Gastrocnemius medialis (tissue), 4 donors: ENCODE measurements around the gene MYD88.

ENCODE experiments used
- POLR2A ChIP-seq, 2 donors: fragments of 450-650 bp; IDR thresholded peaks; one replicate each; pipeline ENCODE4 v1.6.1; 2017; ENCODE audit warnings: antibody characterized with exemption in 2 of 2, mild to moderate bottlenecking in 2 of 2, moderate library complexity in 2 of 2
- TF ChIP-seq, protein P1 (sequence below), 5 experiments: fragments of 450-650 bp in 3 of 5; fragments of 200-600 bp in 2 of 5; sonication (generic) in 2 of 5; IDR thresholded peaks in 4 of 5; conservative IDR thresholded peaks in 1 of 5; 1 replicate in 4 of 5; 2 replicates in 1 of 5; pipeline ENCODE4 v1.5.1; 2016 to 2019; ENCODE audit warnings: antibody characterized with exemption in 5 of 5, mild to moderate bottlenecking in 3 of 5, moderate library complexity in 3 of 5

- TF ChIP-seq, protein P1, sequence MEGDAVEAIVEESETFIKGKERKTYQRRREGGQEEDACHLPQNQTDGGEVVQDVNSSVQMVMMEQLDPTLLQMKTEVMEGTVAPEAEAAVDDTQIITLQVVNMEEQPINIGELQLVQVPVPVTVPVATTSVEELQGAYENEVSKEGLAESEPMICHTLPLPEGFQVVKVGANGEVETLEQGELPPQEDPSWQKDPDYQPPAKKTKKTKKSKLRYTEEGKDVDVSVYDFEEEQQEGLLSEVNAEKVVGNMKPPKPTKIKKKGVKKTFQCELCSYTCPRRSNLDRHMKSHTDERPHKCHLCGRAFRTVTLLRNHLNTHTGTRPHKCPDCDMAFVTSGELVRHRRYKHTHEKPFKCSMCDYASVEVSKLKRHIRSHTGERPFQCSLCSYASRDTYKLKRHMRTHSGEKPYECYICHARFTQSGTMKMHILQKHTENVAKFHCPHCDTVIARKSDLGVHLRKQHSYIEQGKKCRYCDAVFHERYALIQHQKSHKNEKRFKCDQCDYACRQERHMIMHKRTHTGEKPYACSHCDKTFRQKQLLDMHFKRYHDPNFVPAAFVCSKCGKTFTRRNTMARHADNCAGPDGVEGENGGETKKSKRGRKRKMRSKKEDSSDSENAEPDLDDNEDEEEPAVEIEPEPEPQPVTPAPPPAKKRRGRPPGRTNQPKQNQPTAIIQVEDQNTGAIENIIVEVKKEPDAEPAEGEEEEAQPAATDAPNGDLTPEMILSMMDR (IDR thresholded peaks at IDR 0.05 in 4 of 5, conservative IDR thresholded peaks at IDR 0.05 in 1 of 5): no peak
- no peak for TF ChIP-seq POLR2A (IDR thresholded peaks at IDR 0.05)
These were observed 18.4 kb upstream of the MYD88 start for GRCh38 chr3:38119821-38120692.
